NOMO-1 (cell line): Measurements from ENCODE around the gene BRMS1.
"Not testable (repeated sequence)": the region's sequence is repeated elsewhere in the genome, so short reads cannot be mapped to it uniquely, and the experiment has no call there.

Experiments used
- DNase-seq, 2 experiments: peaks; one replicate each; lab custom pipeline; 2025; ENCODE audit not compliant: unreplicated experiment in 2 of 2; lab: John Stamatoyannopoulos, UW

Gene BRMS1

DNA sequence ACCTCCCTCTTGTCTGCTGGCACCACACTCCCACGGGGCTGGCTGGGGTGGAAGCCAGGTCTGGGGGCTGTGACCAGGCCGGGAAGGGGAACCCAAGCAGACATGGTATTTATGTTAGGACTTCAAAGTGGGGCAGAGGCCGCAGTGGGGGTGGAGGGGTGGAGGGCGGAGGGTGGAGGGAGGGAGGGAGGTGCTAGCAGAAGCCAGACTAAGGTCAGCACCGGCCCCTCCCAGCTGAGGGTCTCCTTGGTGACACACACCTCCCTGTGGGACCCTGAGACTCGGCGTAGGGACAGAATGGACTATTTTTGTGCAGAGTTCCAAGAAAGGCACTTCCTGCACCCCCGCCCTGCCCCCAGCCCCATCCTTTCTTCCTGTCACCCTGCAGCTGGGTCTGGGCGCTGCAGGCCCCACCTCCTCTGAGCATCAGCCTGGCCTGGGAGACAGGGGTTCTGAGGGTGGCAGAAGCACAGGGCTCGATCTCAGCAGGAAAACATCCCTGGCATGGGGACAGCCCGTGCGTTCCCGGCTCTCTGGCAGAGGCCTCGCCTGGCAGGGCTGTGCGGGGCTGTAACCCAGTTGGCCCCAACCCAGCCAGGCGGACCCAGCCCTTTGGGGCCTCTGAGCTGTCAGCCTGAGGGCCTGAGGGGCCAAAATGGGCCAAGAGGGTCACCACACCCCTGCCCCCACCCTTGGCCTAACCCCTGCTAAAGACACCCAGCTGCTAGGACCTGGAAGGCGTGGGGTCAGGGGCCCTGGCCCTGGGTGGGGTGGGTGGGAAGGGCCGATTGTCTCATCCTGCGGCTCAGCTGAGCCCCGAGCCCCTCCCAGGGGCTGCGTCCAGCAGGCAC is 18.4 kb downstream of the BRMS1 start:
- no peak for DNase-seq

DNA sequence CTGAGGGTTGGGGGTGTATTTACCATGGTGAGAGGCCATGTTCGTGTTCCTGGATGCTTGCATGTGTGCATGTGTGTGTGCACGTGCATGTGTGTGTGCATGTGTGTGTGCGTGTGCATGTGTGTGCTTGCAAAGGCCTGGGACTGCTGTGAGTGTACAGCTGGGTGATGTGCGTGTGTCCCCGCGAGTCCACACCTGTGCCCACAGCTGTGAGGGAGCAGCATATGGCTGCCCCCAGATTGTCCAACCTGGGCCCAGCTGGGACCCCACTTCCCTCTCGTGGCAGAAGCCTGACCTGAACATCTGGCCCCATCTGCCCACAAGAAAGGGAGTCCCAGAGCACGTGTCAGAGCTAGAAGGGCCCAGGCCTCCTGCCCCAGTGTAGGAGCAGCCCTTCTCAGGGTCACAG is 19.6 kb downstream of the BRMS1 start:
- DNase-seq = no peak

DNA sequence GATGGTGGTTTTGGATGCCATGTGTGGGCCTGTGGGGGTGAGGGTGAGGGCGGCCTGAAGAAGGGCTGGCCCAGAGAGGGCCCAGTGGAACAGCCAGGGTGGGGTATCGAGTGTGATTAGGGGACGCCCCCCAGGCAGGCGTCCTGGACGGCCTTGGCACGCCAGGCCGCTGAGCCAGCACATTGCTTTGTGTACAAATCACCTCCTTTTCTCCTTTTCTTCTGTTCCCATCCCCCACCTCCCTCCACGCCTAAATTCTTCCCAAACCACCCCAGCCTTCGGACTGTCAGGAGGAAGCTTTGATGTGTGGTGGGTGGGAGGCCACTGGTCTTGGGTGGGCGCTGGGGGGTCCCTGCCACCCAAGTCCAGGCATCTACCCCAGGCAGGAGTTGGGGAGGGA is 20.2 kb downstream of the BRMS1 start:
- no peak for DNase-seq

DNA sequence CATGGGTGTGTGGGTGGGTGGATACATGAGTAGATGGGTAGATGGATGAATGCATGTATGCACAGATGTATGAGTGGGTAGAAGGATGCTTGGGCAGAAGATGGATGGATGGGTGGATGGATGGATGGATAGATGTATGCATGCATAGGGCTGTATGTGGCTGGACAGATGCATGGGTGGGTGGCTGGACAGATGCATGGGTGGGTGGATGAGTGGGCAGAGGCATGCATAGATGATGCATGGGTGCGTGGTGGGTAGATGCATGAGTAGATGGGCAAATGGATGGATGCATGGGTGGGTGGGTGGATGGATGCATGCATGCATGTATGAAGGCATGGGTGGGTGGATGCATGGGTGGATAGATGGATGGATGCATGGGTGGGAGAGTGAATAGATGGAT is 21.2 kb downstream of the BRMS1 start:
- no peak for DNase-seq

DNA sequence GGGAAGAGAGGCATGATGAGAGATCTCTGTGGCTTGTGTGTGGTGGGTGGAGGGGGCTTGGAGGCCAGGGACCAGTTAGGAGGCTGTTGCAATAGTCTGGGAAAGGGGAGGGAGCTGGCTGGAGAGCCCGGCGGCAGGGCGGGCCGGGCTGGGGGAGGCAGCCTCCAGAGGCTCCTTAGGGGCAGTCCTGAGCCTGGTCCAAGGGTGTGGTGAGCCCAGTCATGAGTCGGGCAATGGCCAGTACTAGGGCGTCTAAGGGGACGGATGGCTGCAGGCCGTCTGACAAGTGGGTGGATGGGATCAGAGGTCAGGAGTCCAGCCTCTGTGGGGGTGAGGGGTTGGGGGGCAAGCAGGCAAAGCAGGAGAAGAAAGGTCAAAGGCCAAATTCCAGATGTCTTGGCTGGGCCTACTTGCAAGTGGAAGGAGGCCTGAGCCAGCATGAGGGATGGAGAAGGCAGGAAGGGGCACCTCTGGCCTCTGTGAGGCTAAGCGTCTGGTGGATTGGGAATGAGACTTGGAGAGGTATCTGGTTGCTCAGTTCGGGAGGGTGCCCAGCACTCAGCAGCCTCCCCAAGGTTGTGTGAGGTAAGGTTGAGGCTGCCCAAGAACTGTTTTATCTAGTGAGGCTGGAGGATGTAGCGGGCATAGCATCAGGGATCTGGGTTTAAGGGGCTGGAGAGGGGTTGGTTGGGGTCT is 22.0 kb downstream of the BRMS1 start:
- no peak for DNase-seq

DNA sequence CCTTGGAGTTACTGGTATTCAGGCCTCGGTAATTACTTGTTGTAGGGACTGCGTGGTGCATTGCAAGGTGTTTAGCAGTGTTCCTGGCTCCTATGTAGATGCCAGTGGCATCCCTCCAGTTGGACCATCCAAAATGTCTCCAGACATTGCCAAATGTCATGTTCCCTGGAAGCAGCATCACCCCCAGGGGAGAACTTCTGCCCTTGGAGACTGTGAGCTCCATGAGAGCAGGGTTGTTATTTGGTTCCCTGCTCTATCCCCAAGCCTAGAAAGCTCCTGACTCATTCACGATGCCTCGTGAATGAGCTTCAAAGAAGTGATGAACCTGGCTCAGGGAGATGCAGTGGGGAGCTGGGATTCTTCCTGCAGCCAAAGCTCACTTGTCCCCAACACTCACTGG is 23.3 kb downstream of the BRMS1 start:
- no peak for DNase-seq

DNA sequence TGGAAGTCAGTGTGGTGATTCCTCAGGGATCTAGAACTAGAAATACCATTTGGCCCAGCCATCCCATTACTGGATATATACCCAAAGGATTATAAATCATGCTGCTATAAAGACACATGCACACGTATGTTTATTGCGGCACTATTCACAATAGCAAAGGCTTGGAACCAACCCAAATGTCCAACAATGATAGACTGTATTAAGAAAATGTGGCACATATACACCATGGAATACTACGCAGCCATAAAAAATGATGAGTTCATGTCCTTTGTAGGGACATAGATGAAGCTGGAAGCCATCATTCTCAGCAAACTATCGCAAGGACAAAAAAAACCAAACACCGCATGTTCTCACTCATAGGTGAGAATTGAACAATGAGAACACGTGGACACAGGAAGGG is 24.2 kb downstream of the BRMS1 start:
- not testable (repeated sequence) for DNase-seq

DNA sequence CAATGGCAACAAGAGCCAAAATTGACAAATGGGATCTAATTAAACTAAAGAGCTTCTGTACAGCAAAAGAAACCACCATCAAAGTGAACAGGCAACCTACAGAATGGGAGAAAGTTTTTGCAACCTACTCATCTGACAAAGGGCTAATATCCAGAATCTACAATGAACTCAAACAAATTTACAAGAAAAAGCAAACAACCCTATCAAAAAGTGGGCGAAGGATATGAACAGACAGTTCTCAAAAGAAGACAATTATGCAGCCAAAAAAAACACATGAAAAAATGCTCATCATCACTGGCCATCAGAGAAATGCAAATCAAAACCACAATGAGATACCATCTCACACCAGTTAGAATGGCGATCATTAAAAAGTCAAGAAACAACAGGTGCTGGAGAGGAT is 24.6 kb downstream of the BRMS1 start:
- not testable (repeated sequence) for DNase-seq

DNA sequence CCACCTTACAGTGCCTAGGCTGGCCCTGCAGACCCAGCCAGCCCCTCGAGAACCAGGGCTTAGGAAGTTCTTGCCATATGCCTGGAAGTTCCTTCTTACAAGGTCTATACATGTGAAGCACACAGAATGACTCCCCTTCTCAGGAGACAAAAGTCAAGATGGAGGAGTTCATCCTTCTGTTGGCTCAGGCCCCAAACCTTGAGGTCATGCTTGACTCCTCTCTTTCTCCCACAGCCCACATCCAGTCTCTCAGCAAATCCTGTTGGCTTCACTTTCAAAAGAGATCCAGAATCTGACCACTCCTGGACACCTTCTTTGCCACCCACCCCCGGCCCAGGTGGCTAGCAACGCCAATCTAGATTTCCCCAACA is 26.3 kb downstream of the BRMS1 start:
- no peak for DNase-seq

DNA sequence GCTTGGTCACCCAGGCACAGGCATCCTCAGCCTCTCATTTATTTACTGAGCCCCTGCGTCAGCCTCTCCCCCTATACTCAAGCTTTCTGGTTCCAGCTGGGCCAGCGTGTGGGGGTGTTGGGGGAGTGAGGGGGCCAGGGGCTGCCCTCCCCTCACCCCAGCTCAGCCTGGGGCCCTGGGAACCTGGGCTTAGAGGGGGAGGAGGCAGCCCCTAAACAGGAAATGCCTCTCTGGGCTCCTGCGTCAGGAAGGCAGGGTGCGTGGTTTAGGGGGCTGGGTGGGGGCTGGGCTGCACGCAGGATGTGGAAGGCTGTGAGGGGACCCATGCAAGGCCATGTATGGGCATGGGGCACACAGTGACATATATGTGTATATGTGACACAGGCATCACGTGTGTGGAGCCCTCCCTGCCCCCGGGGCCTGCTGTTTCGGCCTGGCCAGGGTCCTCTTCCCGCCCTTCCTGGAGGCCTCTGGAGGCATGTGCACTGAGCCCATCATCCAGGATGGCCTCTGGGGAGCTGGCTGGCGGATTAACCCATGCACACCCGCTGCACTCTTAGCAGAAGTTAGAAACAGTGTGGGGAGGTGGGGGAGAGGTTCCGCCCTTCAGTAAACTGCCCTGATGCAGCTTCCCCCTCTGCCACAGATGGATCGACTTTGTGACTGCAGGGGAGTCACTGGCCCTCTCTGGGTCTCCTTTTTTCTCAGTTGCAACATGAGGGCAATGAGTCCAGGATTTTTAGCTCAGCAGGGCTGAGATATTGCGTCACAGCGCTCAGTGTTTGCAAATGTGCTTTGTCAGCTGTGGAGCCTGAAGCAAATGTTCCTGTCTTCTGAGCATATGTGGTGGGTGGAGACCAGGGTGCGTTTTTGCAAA is 26.9 kb downstream of the BRMS1 start:
- DNase-seq = peak; percentile 89 to 95

DNA sequence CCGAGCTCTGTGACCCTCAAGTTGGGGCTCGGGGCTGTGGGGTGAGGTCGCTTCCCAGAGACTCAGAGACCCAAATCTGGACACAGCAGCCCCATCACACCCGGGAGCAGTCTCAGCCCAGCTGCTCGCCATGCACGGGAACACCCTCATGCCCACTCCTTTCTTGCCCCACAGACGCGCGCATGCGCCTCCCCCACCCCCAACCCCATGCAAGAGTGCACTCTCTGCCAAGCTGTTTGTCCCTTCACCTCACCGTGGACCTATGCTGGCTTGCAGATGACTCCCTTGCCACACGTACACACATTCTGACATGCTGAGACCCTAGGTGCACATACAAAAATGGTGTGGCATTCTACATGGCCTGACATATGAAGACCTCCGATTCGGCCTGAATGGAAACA is 27.6 kb downstream of the BRMS1 start:
- DNase-seq = no peak

DNA sequence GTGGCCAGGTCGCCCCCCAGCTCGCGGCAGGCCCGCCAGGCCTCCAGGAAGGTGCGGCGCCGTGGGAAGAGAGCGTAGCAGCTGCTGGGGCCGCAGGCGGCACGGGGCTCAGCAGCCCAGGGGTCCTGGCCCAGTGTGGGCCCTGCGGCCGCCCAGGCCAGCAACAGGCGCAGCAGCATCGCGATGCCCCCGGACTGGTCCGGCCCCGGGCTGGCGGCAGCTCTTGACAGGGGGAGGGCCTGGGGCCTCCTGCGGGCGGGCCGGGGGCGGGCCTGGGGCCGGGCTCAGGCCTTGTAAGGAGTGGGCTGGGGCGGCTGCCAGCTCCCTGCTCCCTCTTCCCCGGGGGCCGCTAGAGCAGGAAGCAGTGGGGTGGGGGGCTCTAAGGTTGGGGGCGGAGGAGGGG is 28.1 kb downstream of the BRMS1 start, which contains the start of gene CD248:
CD248 (minus strand) TSS at position 196 of the 403 bp plus-strand sequence; CDS start at position 179, 17 bp downstream.
- DNase-seq = no peak

DNA sequence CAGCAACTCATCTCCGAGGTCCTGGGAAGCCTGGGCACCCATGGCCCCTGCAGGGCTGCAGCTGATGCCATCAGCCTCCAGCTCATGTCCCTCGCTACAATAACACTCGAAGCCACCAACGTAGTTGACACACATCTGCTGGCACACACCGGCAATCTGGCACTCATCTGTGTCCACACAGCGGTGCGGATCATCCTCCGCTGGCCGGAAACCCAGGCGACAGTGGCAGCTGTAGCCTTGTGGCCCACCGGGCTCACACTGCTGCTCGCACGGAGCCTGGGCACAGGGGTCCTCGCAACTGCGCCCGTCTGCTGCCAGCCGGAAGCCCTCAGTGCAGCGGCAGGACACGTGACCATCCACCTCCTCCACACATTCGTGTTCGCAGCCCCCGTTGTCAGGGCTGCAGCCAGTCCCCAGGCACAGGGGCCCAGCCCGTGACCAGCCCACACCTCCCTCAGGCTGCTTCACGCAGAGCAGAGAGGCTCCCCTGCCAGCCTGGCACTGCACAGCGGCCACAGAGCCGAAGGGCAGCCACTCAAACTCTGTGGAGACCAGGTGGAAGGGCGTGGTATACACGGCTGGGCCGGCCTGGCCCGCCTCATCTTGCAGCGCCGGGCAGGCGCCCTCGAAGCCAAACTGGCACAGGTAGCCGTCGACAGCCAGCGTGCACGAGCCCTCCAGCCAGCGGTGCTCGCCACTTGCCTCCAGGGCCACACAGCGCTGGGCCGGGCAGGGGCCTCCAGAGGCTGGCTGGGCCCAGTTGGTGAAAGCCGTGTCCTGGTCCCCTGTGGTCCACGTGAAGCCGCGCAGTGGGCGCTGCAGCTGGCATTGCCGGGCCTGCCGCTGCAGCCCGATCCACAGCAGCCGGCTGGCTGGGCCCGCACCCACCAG is 28.7 kb downstream of the BRMS1 start:
- DNase-seq = no peak

DNA sequence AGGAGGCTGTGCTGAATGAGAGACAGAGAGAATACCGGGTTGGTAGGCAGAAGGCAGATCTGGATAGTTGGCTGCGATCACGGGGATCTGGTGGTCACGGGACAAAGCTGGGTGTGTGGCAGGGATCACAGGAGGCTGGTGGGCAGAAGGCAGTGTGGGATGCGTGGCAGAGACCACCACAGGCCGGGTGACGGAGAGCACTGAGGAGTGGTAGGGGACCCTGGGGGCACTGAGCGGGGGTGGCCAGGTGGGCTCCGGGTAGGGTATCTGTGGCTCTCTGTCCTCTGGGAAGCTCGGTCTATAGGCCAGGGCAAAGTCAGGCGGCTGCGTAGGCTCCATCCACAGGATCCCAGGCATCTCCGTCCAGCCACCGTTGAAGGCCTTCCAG is 29.4 kb downstream of the BRMS1 start:
- no peak for DNase-seq

DNA sequence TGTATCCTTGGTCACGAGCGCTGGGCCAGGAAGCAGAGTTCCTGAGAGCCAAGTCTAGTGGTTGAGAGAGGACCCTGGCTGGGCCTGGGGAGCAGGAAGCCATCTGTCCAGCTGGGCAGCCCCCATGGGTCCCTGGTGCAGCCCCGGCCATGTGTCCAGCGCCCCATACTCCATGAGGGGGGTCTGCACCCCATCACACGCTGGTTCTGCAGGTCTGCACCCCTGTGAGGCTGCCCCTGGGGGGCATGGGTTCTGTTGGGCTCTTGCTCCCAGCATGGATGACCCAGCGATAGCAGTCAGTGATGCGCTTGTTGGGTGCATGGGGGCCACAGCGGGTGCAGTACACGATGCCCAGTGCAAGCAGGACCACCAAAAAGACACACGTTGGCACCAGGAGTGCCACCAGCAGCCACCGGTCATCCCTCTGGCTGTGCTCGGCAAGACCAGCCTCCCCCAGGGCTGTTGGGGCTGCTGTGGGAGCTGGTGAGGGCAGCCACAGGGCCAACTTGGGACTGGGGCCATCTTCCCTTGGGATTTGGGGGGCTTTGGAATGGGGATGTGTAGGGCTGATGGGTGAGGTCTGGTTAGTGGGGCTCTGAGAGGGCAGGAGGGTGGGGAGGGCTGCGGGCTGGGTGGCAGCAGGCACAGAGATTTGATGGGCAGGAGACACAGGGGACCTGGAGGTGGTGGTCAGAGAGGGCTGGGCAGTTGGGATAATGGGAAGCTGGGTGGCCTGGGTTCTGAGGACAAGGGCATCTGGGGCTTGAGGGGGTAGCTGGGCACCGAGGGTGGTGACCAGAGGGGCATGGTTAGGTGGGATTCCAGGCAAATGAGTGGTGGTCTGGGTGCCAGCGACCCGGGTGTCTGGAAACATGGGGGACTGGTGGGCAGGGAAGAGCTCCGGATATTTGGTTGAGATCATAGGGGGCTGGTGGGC is 30.1 kb downstream of the BRMS1 start:
- DNase-seq = no peak

DNA sequence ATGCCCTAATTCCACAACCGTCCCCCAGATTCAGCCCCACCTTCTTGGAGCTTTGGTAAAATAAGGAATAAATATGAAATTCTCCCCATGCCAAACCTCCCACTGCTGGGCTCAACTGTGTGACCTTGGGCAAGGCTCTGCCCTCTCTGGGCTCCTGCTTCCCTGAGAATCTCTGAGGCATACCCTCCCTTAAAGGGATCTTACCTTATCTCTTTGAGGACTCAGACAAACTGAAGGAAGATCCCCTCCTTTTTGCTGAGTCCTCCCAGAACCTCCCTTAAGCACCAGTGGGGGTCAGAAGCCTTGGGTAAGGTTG is 30.8 kb downstream of the BRMS1 start:
- no peak for DNase-seq

DNA sequence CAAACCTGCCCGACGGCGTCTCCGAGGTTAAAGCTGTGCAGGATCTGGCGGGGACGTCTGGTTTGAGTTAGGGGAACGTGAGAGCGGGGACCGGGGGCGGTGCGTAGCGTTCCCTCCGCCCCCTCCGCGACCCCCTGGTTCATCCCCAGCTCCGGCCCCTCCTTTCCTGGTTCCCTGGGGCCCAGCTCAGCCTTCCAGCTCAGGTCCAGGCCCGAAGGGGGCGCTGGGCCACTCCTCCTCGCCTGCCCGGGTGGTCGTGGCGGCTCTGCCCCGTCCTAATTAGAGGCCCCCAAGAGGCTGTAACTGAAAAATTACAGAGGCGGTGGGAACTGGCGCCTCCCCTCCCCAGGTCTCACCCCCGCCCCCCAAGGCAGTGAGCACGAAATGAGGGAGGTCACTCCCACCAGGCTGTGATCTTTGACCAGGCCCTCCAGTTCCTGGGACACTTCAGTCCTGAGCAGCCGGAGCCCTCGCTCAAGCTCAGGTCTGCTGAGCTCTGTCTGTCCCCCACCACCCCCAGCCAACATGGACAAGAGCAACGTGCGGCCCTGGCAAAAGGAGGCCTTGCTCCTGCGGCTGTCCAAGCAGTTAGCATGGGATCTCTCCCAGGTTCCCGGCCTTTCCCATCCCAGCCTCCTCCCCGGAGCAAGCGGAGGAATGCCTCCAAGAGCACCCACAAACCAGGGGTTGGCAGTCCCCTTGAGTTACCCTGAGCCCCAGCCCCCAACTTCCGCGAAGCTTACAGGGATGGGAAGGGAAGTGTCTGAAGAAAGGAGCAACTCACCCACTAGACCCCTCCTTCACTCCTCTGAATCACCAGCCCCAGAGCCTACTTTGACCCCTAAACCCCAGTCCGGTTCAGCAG is 31.4 kb downstream of the BRMS1 start:
- no peak for DNase-seq

DNA sequence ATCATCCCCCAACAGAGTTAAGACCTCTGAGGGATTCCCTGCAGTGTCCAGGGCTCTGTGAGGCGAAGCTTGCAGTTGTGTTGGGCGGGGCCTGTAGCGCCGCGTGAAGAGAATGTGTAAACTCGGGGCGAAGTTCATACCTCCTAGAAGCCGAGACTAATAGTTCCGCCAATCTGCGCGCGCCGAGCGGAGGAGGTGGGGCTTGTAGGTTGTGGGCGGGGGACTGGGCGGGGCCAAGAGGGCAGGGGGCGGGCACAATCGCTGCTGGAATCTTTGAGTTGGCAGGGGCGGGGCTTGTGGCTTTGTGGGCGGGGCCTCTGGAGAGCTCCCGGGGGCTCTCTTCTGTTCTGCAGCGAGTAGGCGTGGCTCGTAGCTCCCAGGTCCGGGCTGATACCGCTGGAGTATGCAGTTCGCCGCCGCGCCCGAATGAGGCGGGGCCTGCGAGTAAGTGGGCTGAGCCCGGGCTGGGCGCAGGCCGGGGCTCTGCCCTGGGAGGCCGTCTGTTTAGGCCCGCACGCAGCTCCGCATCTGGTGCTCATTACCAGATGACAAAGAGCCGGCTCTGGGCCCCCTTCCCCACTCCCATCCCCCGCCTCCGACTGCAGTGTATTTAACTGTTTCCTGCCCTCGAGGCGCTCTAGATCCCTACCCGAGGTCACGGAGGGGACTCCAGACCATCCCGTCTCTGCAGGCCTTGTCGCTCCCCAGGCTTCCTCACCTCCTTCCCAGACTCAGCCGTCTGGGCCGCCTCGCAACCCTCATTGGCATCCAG is 32.2 kb downstream of the BRMS1 start:
- DNase-seq = peak; percentile 94 to 97
